ENCODE measurements around the gene ELMO3.
A peak's percentile ranks its signal among the peaks of the same experiment; 100 is the strongest.

The ELMO3 gene

GRCh38 chr16:67211674-67212073, 12.7 kb downstream of the ELMO3 start:
- Histone ChIP-seq H3K23ac (ENCODE audit: low read length) (no peak overlapping the region), H2BK5ac (ENCODE audit: low read length) (no peak overlapping the region), H3K27ac (ENCODE audit: low read depth, low read length) (no peak overlapping the region), H3K18ac (ENCODE audit: low read length) (no peak overlapping the region), H3K79me2 (ENCODE audit: control insufficient read depth, insufficient read depth, low read length) (no peaks in the 10 kb centered on the region), H3K79me1 (ENCODE audit: low read length) (no peaks in the 10 kb centered on the region), H3K27me3 (ENCODE audit: insufficient read depth, low read length, poor library complexity) (no peaks in the 10 kb centered on the region), H2BK15ac (replicated peaks; ENCODE audit: low read depth) (no peak overlapping the region), H4K5ac (ENCODE audit: low read length) (no peak overlapping the region), H2AK5ac (ENCODE audit: low read length) (no peak overlapping the region), H3K4me1 (ENCODE audit: control insufficient read depth, low read depth, low read length) (no peaks in the 10 kb centered on the region), H3K4ac (ENCODE audit: low read depth, low read length) (no peak overlapping the region), H3K4me3 (ENCODE audit: low read length) (no peak overlapping the region), H3K56ac (ENCODE audit: low read length) (no peak overlapping the region), H2BK120ac (ENCODE audit: low read depth, low read length) (no peak overlapping the region), H4K8ac (ENCODE audit: low read depth, low read length) (no peak overlapping the region), H3K36me3 (ENCODE audit: control insufficient read depth, insufficient read depth, low read length) (no peaks in the 10 kb centered on the region), H3K9ac (ENCODE audit: low read length) (no peak overlapping the region), H3K4me2 (ENCODE audit: low read length) (no peak overlapping the region)
- no CpG with 5 or more reads among the region's 7 CpGs for WGBS (ENCODE audit: extremely low coverage, insufficient coverage, low lambda C conversion rate)
- no peak for DNase-seq

GRCh38 chr16:67212766-67213165, 13.8 kb downstream of the ELMO3 start:
- no peak overlapping the region for H2BK15ac ChIP-seq (replicated peaks; ENCODE audit: low read depth)
- no peak overlapping the region for H3K18ac ChIP-seq (ENCODE audit: low read length)
- H3K4me1 ChIP-seq (ENCODE audit: control insufficient read depth, low read depth, low read length), result no peaks in the 10 kb centered on the region
- H4K5ac ChIP-seq (ENCODE audit: low read length), result no peak overlapping the region
- no peak overlapping the region for H3K9ac ChIP-seq (ENCODE audit: low read length)
- no peaks in the 10 kb centered on the region for H3K36me3 ChIP-seq (ENCODE audit: control insufficient read depth, insufficient read depth, low read length)
- H3K79me1 ChIP-seq (ENCODE audit: low read length), result no peaks in the 10 kb centered on the region
- no peak overlapping the region for H3K4me2 ChIP-seq (ENCODE audit: low read length)
- no peak overlapping the region for H3K4ac ChIP-seq (ENCODE audit: low read depth, low read length)
- no peak overlapping the region for H2BK120ac ChIP-seq (ENCODE audit: low read depth, low read length)
- H3K56ac ChIP-seq (ENCODE audit: low read length), result no peak overlapping the region
- H3K23ac ChIP-seq (ENCODE audit: low read length), result no peak overlapping the region
- H4K8ac ChIP-seq (ENCODE audit: low read depth, low read length), result no peak overlapping the region
- H2AK5ac ChIP-seq (ENCODE audit: low read length), result no peak overlapping the region
- H3K4me3 ChIP-seq (ENCODE audit: low read length), result no peak overlapping the region
- no peak overlapping the region for H2BK5ac ChIP-seq (ENCODE audit: low read length)
- no peak overlapping the region for H3K27ac ChIP-seq (ENCODE audit: low read depth, low read length)
- H3K79me2 ChIP-seq (ENCODE audit: control insufficient read depth, insufficient read depth, low read length), result no peaks in the 10 kb centered on the region
- no peaks in the 10 kb centered on the region for H3K27me3 ChIP-seq (ENCODE audit: insufficient read depth, low read length, poor library complexity)
- peak; percentile 57 for DNase-seq

GRCh38 chr16:67213197-67214019, 14.5 kb downstream of the ELMO3 start:
- Histone ChIP-seq H4K8ac (ENCODE audit: low read depth, low read length) (no peak overlapping the region), H4K5ac (ENCODE audit: low read length) (no peak overlapping the region), H3K18ac (ENCODE audit: low read length) (no peak overlapping the region), H2BK5ac (ENCODE audit: low read length) (no peak overlapping the region), H2AK5ac (ENCODE audit: low read length) (no peak overlapping the region), H3K23ac (ENCODE audit: low read length) (no peak overlapping the region), H3K56ac (ENCODE audit: low read length) (no peak overlapping the region), H2BK120ac (ENCODE audit: low read depth, low read length) (no peak overlapping the region), H3K4me1 (ENCODE audit: control insufficient read depth, low read depth, low read length) (no peaks in the 10 kb centered on the region), H3K4me2 (ENCODE audit: low read length) (no peak overlapping the region), H3K36me3 (ENCODE audit: control insufficient read depth, insufficient read depth, low read length) (no peaks in the 10 kb centered on the region), H3K27ac (ENCODE audit: low read depth, low read length) (no peak overlapping the region), H3K9ac (ENCODE audit: low read length) (no peak overlapping the region), H3K4me3 (ENCODE audit: low read length) (no peak overlapping the region), H2BK15ac (replicated peaks; ENCODE audit: low read depth) (no peak overlapping the region), H3K79me1 (ENCODE audit: low read length) (no peaks in the 10 kb centered on the region), H3K27me3 (ENCODE audit: insufficient read depth, low read length, poor library complexity) (no peaks in the 10 kb centered on the region), H3K79me2 (ENCODE audit: control insufficient read depth, insufficient read depth, low read length) (no peaks in the 10 kb centered on the region), H3K4ac (ENCODE audit: low read depth, low read length) (no peak overlapping the region)
- DNase-seq, result no peak
- WGBS (ENCODE audit: extremely low coverage, insufficient coverage, low lambda C conversion rate), result no CpG with 5 or more reads among the region's 8 CpGs

GRCh38 chr16:67215706-67216105, 16.8 kb downstream of the ELMO3 start:
- no peaks in the 10 kb centered on the region for H3K79me1 ChIP-seq (ENCODE audit: low read length)
- H3K23ac ChIP-seq (ENCODE audit: low read length), result no peak overlapping the region
- no peak overlapping the region for H2BK5ac ChIP-seq (ENCODE audit: low read length)
- no peak overlapping the region for H3K9ac ChIP-seq (ENCODE audit: low read length)
- H3K56ac ChIP-seq (ENCODE audit: low read length), result no peak overlapping the region
- H4K8ac ChIP-seq (ENCODE audit: low read depth, low read length), result no peak overlapping the region
- DNase-seq, result peak; percentile 35
- no peak overlapping the region for H3K18ac ChIP-seq (ENCODE audit: low read length)
- H3K27me3 ChIP-seq (ENCODE audit: insufficient read depth, low read length, poor library complexity), result no peaks in the 10 kb centered on the region
- H3K4me1 ChIP-seq (ENCODE audit: control insufficient read depth, low read depth, low read length), result no peaks in the 10 kb centered on the region
- H2BK120ac ChIP-seq (ENCODE audit: low read depth, low read length), result no peak overlapping the region
- H3K36me3 ChIP-seq (ENCODE audit: control insufficient read depth, insufficient read depth, low read length), result no peaks in the 10 kb centered on the region
- H3K4ac ChIP-seq (ENCODE audit: low read depth, low read length), result no peak overlapping the region
- H4K5ac ChIP-seq (ENCODE audit: low read length), result no peak overlapping the region
- no peak overlapping the region for H2AK5ac ChIP-seq (ENCODE audit: low read length)
- no peaks in the 10 kb centered on the region for H3K79me2 ChIP-seq (ENCODE audit: control insufficient read depth, insufficient read depth, low read length)
- no CpG with 5 or more reads among the region's 5 CpGs for WGBS (ENCODE audit: extremely low coverage, insufficient coverage, low lambda C conversion rate)
- H3K4me2 ChIP-seq (ENCODE audit: low read length), result no peak overlapping the region
- H3K27ac ChIP-seq (ENCODE audit: low read depth, low read length), result no peak overlapping the region
- H3K4me3 ChIP-seq (ENCODE audit: low read length), result no peak overlapping the region
- H2BK15ac ChIP-seq (replicated peaks; ENCODE audit: low read depth), result no peak overlapping the region

- H3K18ac ChIP-seq (ENCODE audit: low read length), result no peak overlapping the region
- H3K36me3 ChIP-seq (ENCODE audit: control insufficient read depth, insufficient read depth, low read length), result no peaks in the 10 kb centered on the region
- H2BK15ac ChIP-seq (replicated peaks; ENCODE audit: low read depth), result no peak overlapping the region
- H3K56ac ChIP-seq (ENCODE audit: low read length), result no peak overlapping the region
- no peak for DNase-seq
- H3K9ac ChIP-seq (ENCODE audit: low read length), result no peak overlapping the region
- H2BK120ac ChIP-seq (ENCODE audit: low read depth, low read length), result no peak overlapping the region
- no peaks in the 10 kb centered on the region for H3K79me2 ChIP-seq (ENCODE audit: control insufficient read depth, insufficient read depth, low read length)
- H3K23ac ChIP-seq (ENCODE audit: low read length), result no peak overlapping the region
- no peak overlapping the region for H3K27ac ChIP-seq (ENCODE audit: low read depth, low read length)
- H2AK5ac ChIP-seq (ENCODE audit: low read length), result no peak overlapping the region
- H3K4ac ChIP-seq (ENCODE audit: low read depth, low read length), result no peak overlapping the region
- H3K79me1 ChIP-seq (ENCODE audit: low read length), result no peaks in the 10 kb centered on the region
- H3K4me1 ChIP-seq (ENCODE audit: control insufficient read depth, low read depth, low read length), result no peaks in the 10 kb centered on the region
- no CpG with 5 or more reads among the region's 18 CpGs for WGBS (ENCODE audit: extremely low coverage, insufficient coverage, low lambda C conversion rate)
- H4K8ac ChIP-seq (ENCODE audit: low read depth, low read length), result no peak overlapping the region
- H3K4me2 ChIP-seq (ENCODE audit: low read length), result no peak overlapping the region
- H3K27me3 ChIP-seq (ENCODE audit: insufficient read depth, low read length, poor library complexity), result no peaks in the 10 kb centered on the region
- H4K5ac ChIP-seq (ENCODE audit: low read length), result no peak overlapping the region
- H2BK5ac ChIP-seq (ENCODE audit: low read length), result no peak overlapping the region
- no peak overlapping the region for H3K4me3 ChIP-seq (ENCODE audit: low read length)
These were observed 17.9 kb downstream of the ELMO3 start for GRCh38 chr16:67216612-67217490.
